ENCODE data around the gene WBP1. TPM values are rescaled to one million over a fixed set of nuclear protein-coding genes. Genes with fewer than 3 reads are reported as not detected.
A peak's percentile ranks its signal among the peaks of the same experiment; 100 is the strongest.

Gene WBP1
- 10 to 100 TPM; 40.0 to 56.4 (median 47.2) TPM for total RNA-seq

DNA sequence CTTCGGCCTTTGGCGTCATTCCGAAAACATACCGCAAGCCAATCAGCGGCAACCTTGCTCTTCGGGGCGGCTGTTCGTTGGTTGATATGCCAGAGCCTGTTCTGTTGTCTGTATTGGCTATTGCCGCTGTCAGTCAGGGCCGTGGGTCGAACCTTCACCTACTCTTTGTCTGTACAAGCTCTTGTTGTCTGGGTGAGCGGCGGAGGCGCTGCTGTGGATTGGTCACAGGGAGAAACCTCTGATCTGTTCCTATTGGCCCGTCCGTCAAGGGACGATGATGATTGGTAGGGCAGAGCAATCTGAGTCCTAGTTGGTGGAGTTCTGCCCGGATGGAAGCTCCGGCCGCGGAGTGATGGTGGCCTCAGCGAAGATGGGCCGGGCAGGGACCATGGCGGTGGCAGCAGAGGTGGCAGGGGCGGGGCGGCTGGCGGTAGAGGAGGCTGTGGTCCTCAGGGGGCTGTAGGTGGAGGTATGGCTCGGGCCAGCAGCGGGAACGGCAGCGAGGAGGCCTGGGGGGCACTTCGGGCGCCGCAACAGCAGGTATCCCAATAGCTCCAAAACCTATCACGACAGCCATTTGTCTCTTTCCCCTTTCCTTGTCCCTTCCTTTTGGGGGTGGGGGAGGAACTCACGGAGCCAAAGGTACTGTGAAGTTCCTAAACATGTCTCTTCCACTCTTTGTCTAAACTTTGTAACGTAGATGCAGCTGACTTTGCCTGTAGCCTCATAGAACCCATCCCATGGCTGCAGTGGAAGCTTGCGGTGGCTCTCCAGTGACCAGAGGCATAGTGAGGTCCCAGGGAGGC is at the start of gene WBP1:
Gene WBP1 (plus strand): TSS at position 307 of the 806 bp plus-strand sequence. CDS start 165 bp downstream, at position 472.
- H3K4me1 ChIP-seq: peaks cover 32 to 44% (median 43%) of the 10 kb centered on the region in 4 donors
- intact Hi-C loops (cut with DNase I): no loop called here

GRCh38 chr2:74413001-74413698 is 45.1 kb upstream of the WBP1 start:
- Histone ChIP-seq H3K9me3 (no peaks in the 10 kb centered on the region), H3K4me1 (peaks cover 18 to 31% (median 23%) of the 10 kb centered on the region in 4 donors), H3K4me3 (no peak overlapping the region), H3K27ac (replicated peaks in 1 of 4) (no peak overlapping the region), H3K36me3 (no peaks in the 10 kb centered on the region), H3K27me3 (no peaks in the 10 kb centered on the region)
- no peak for DNase-seq (ENCODE audit: extremely low spot score)
- WGBS: 56% methylated on average over 5 of the region's 8 CpGs
- intact Hi-C loops (cut with DNase I): no loop called here
- TF ChIP-seq POLR2AphosphoS5 (IDR thresholded peaks at IDR 0.05) (no peak), EP300 (IDR thresholded peaks at IDR 0.05) (no peak), CTCF (IDR thresholded peaks at IDR 0.05) (no peak), POLR2A (IDR thresholded peaks at IDR 0.05; ENCODE audit: low read depth) (no peak)

More for the DNA sequence above, at the start of gene WBP1:
- Histone ChIP-seq H3K27ac (replicated peaks in 1 of 4) (peak within 1 kb of the TSS; percentile 91 to 98 (median 96)), H3K36me3 (peaks cover 14 to 26% (median 23%) of the 10 kb centered on the region in 4 donors), H3K9me3 (no peaks in the 10 kb centered on the region), H3K4me3 (peak within 1 kb of the TSS; percentile 68 to 85 (median 74)), H3K27me3 (no peaks in the 10 kb centered on the region)
- DNase-seq (ENCODE audit: extremely low spot score): peak; percentile 100
- TF ChIP-seq CTCF (IDR thresholded peaks at IDR 0.05) (peak in 1 of 3 experiments; percentile 42), POLR2A (IDR thresholded peaks at IDR 0.05; ENCODE audit: low read depth) (no peak), POLR2AphosphoS5 (IDR thresholded peaks at IDR 0.05) (peak; percentile 87 to 92), EP300 (IDR thresholded peaks at IDR 0.05) (no peak)
- 2% methylated on average over 9 of the region's 38 CpGs for WGBS

DNA sequence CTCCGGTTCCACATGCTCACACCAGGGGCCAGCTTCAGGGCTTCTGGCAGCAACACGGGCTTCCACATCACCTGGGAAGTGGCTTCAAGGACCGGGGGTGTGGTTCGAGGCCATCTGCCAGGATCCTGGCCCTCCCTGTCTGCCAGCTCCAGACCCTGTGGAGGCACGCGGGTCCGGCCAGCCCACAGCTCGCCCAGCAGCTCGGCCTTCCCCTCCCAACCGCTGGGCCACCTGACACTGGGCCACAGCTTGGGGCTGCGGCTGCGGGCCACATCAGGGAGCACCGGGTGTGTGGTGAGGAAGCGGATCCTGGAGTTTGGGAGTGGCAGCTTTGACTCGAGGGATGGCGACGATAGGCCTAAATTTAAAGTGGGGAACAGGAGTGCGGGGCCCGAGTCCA is 43.8 kb upstream of the WBP1 start:
- no peak for DNase-seq (ENCODE audit: extremely low spot score)
- intact Hi-C loops (cut with DNase I): no loop called here
- WGBS: 49% methylated on average over 5 of the region's 19 CpGs

DNA sequence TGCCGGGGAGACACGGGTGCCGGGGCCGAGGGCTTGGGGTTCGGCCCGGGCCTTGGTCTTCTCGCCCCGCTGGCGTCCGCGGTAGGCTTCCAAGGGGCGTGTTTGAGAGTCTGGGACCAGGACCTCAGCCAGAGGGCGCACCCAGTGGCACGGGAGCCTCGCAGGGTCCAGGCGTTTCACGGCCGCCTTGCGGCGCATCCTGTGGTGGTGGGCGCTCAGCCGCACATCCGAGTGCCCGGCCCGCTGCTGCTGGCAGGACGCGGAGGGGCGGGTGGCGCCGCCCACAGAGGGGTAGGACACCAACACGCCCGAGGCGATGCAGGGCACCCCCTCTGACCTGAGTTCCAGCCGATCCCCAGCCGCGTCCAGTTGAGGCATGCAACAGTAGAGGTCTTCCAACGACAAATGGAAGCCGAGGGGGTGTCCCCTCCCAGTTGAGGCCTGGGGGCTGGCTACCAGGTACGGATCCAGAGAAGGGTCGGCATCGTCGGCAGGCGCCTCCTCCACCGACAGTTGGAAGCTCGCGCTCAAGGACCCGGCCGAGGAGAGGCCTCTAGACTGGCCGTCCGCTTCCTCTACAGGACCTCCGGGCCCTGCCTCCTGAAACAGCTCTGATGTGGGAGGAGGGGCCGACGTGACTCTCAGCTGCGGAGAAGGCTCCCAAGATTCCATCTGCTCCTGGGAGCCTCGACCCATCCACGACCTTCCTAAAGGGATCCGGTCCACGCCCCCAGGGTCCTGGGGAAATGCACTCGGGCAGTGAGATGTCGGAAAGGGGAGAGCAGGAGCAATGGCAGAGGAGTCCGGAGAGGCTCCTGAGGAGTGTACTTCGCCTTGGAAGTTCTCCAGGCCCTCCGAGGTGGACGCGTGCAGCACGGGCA is 43.1 kb upstream of the WBP1 start:
- DNase-seq (ENCODE audit: extremely low spot score): no peak
- Histone ChIP-seq H3K36me3 (no peaks in the 10 kb centered on the region), H3K27me3 (no peaks in the 10 kb centered on the region), H3K9me3 (no peaks in the 10 kb centered on the region), H3K4me3 (peak overlapping the region; percentile 60 to 72 (median 62)), H3K27ac (replicated peaks in 1 of 4) (peak overlapping the region; percentile 38 to 58 (median 53)), H3K4me1 (peaks cover 18 to 31% (median 25%) of the 10 kb centered on the region in 4 donors)
- 13% methylated on average over 30 of the region's 66 CpGs for WGBS
- TF ChIP-seq CTCF (IDR thresholded peaks at IDR 0.05): peak; percentile 36 to 45 (median 39)
- no peak for TF ChIP-seq EP300 (IDR thresholded peaks at IDR 0.05)
- no peak for TF ChIP-seq POLR2A (IDR thresholded peaks at IDR 0.05; ENCODE audit: low read depth)
- peak in 1 of 2 donors; percentile 31 for TF ChIP-seq POLR2AphosphoS5 (IDR thresholded peaks at IDR 0.05)
- intact Hi-C loops (cut with DNase I): no loop called here

More for the DNA sequence above, 43.8 kb upstream of the WBP1 start:
- Histone ChIP-seq H3K4me3 (peak overlapping the region; percentile 60 to 72 (median 62)), H3K27ac (replicated peaks in 1 of 4) (peak overlapping the region; percentile 38 to 58 (median 53)), H3K4me1 (peaks cover 18 to 31% (median 25%) of the 10 kb centered on the region in 4 donors), H3K27me3 (no peaks in the 10 kb centered on the region), H3K36me3 (no peaks in the 10 kb centered on the region), H3K9me3 (no peaks in the 10 kb centered on the region)
- no peak for TF ChIP-seq EP300 (IDR thresholded peaks at IDR 0.05)

Measured in esophagus muscularis mucosa (tissue), 4 donors.